OCI-LY7 (cell line): ENCODE measurements around the gene ANKRD13A. TPM values are rescaled to one million over a fixed set of nuclear protein-coding genes. Genes with fewer than 3 reads are reported as not detected.

Experiments used
- BruUV-seq: library from RNA; stranded (reverse); fragments of 400-500 nt; replicated peaks from 2 replicates; lab custom pipeline; 2021; lab: Mats Ljungman, UMichigan
- CTCF ChIA-PET: fragments of 300-600 bp; sonication (Branson Sonifier 250); formaldehyde crosslinking; loops from one replicate; lab custom pipeline; 2022; ENCODE audit warnings: antibody characterized with exemption; ENCODE audit not compliant: unreplicated experiment; lab: Charles Lee
- POLR2A ChIA-PET: fragments of 300-600 bp; sonication (Branson Sonifier 250); formaldehyde crosslinking; loops from one replicate; lab custom pipeline; 2022; ENCODE audit warnings: antibody characterized with exemption; lab: Charles Lee
- DNase-seq: peaks from one replicate; pipeline ENCODE4 v3.0.0-alpha.2; 2015; ENCODE audit warnings: low spot score
- H2AFZ ChIP-seq: fragments of 200-600 bp; sonication (generic), shearing (Covaris generic); 2 replicates; pipeline ENCODE4 v1.6.1; 2014; ENCODE audit warnings: mild to moderate bottlenecking, antibody characterized with exemption, low read length, moderate library complexity
- H3K27ac ChIP-seq: fragments of 200-600 bp; sonication (generic); 2 replicates; pipeline ENCODE4 v1.5.1; 2014; ENCODE audit warnings: mixed run types, low read depth, mild to moderate bottlenecking, moderate library complexity, low read length, inconsistent platforms; ENCODE audit not compliant: poor library complexity, severe bottlenecking
- H3K36me3 ChIP-seq: fragments of 200-600 bp; sonication (generic); 2 replicates; pipeline ENCODE4 v1.6.1; 2014; ENCODE audit warnings: mild to moderate bottlenecking, antibody characterized with exemption, low read length, moderate library complexity, mixed read lengths; ENCODE audit not compliant: insufficient read depth
- H3K4me1 ChIP-seq: fragments of 200-600 bp; sonication (generic); 2 replicates; pipeline ENCODE4 v1.5.1; 2014; ENCODE audit warnings: mild to moderate bottlenecking, low read length; ENCODE audit not compliant: insufficient read depth, poor library complexity, severe bottlenecking
- H3K4me2 ChIP-seq: fragments of 200-600 bp; sonication (generic); 2 replicates; pipeline ENCODE4 v1.6.1; 2014; ENCODE audit warnings: mild to moderate bottlenecking, low read length
- H3K4me3 ChIP-seq: fragments of 200-600 bp; sonication (generic); 2 replicates; pipeline ENCODE4 v1.5.1; 2014; ENCODE audit warnings: mild to moderate bottlenecking, low read depth, low read length; ENCODE audit not compliant: poor library complexity, severe bottlenecking
- H3K79me2 ChIP-seq: fragments of 200-600 bp; sonication (generic); 2 replicates; pipeline ENCODE4 v1.6.1; 2016; ENCODE audit warnings: low read depth, mild to moderate bottlenecking, low read length, moderate library complexity, mixed read lengths; ENCODE audit not compliant: insufficient read depth
- H3K9me2 ChIP-seq: fragments of 200-600 bp; sonication (generic); 2 replicates; pipeline ENCODE4 v1.6.1; 2016; ENCODE audit warnings: mild to moderate bottlenecking, low read length, mixed read lengths; ENCODE audit not compliant: insufficient read depth
- H3K9me3 ChIP-seq: fragments of 200-600 bp; sonication (generic); 2 replicates; pipeline ENCODE4 v1.6.1; 2014; ENCODE audit warnings: mild to moderate bottlenecking, mixed run types, low read length, mixed read lengths
- H4K20me1 ChIP-seq: fragments of 200-600 bp; sonication (generic); 2 replicates; pipeline ENCODE4 v1.6.1; 2014; ENCODE audit warnings: mild to moderate bottlenecking, antibody characterized with exemption, low read length, moderate library complexity, mixed read lengths; ENCODE audit not compliant: insufficient read depth
- CTCF ChIP-seq: fragments of 200-600 bp; sonication (generic); conservative IDR thresholded peaks from 2 replicates; pipeline ENCODE4 v1.5.1; 2014; ENCODE audit warnings: mild to moderate bottlenecking, antibody characterized with exemption, low read length, moderate library complexity, mixed read lengths
- EZH2phosphoT487 ChIP-seq: fragments of 200-600 bp; sonication (generic); IDR thresholded peaks from 2 replicates; pipeline ENCODE4 v1.6.1; 2018; ENCODE audit warnings: low read depth, borderline replicate concordance, mild to moderate bottlenecking, mixed run types, antibody characterized with exemption, low read length, moderate library complexity, mixed read lengths
- intact Hi-C: fragments of 100-400 bp; cut with micrococcal nuclease; formaldehyde crosslinking; loops from one replicate; pipeline ENCODE4 v1.10.0; 2022; ENCODE audit not compliant: unreplicated experiment
- total RNA-seq, 2 experiments: library from RNA; depleted of rRNA in 1 of 2; stranded (reverse); fragments of >200 nt in 1 of 2; shearing (Covaris generic) in 1 of 2; gene quantifications; 2 replicates each; pipeline ENCODE4 v1.2.3, GENCODE V29; 2014 to 2022

ANKRD13A gene
- total RNA-seq, 2 experiments from 2014 or later = 140 to 216 TPM

GRCh38 chr12:109963743-109964429, 35.3 kb upstream of the ANKRD13A start:
- Histone ChIP-seq H3K9me2 (no peaks in the 10 kb centered on the region), H3K4me3 (no peak overlapping the region), H4K20me1 (no peaks in the 10 kb centered on the region), H3K79me2 (no peaks in the 10 kb centered on the region), H3K36me3 (peaks cover 96% of the 10 kb centered on the region), H3K4me2 (no peak overlapping the region), H3K4me1 (no peaks in the 10 kb centered on the region), H2AFZ (no peak overlapping the region), H3K9me3 (no peaks in the 10 kb centered on the region), H3K27ac (no peak overlapping the region)
- no peak for DNase-seq
- TF ChIP-seq EZH2phosphoT487 (no peak), CTCF (no peak)
- CTCF ChIA-PET = no interaction called here
- POLR2A ChIA-PET = interaction anchor here (0.6 to 1.6 kb wide), 4 partner anchors 17 to 653 kb away, joined by 3 to 7 read pairs (median 3); no protein-coding TSS in a partner anchor
- no TSS peak for BruUV-seq
- intact Hi-C loops = no loop called here

GRCh38 chr12:109966546-109966945, 32.7 kb upstream of the ANKRD13A start:
- Histone ChIP-seq H3K4me2 (no peak overlapping the region), H3K4me3 (no peak overlapping the region), H3K4me1 (no peaks in the 10 kb centered on the region), H3K9me3 (no peaks in the 10 kb centered on the region), H3K79me2 (no peaks in the 10 kb centered on the region), H3K36me3 (peaks cover 96% of the 10 kb centered on the region), H3K27ac (no peak overlapping the region), H3K9me2 (no peaks in the 10 kb centered on the region), H2AFZ (no peak overlapping the region), H4K20me1 (no peaks in the 10 kb centered on the region)
- no peak for TF ChIP-seq CTCF
- TF ChIP-seq EZH2phosphoT487 = no peak
- intact Hi-C loops = no loop called here
- DNase-seq = no peak
- ChIA-PET CTCF (no interaction called here), POLR2A (no interaction called here)
- BruUV-seq = no TSS peak

GRCh38 chr12:109967383-109968031, 31.7 kb upstream of the ANKRD13A start:
- H3K9me3 ChIP-seq = no peaks in the 10 kb centered on the region
- H3K4me2 ChIP-seq = no peak overlapping the region
- POLR2A ChIA-PET = no interaction called here
- intact Hi-C loops = no loop called here
- BruUV-seq = no TSS peak
- H3K27ac ChIP-seq = no peak overlapping the region
- DNase-seq = no peak
- TF ChIP-seq CTCF = no peak
- TF ChIP-seq EZH2phosphoT487 = no peak
- no peaks in the 10 kb centered on the region for H3K4me1 ChIP-seq
- CTCF ChIA-PET = no interaction called here
- H4K20me1 ChIP-seq = no peaks in the 10 kb centered on the region
- H3K9me2 ChIP-seq = no peaks in the 10 kb centered on the region
- no peak overlapping the region for H3K4me3 ChIP-seq
- peaks cover 94% of the 10 kb centered on the region for H3K36me3 ChIP-seq
- no peak overlapping the region for H2AFZ ChIP-seq
- no peaks in the 10 kb centered on the region for H3K79me2 ChIP-seq
